Stimulated activated effector memory CD8-positive, alpha-beta T cell treated with anti-CD3 and anti-CD28 coated beads, Interleukin-12 subunit alpha, Interleukin-12 subunit beta, amount 100 ng/mL, for 72 hours (primary cell): ENCODE results near the gene SLC12A9.

Experiments
- ATAC-seq: fragments of 150-1000 bp; cut with Tn5 transposase; 2 replicates; pipeline ENCODE4 v1.10.0; 2021
- DNase-seq, 2 donors: peaks; one replicate each; pipeline ENCODE4 v3.0.0; 2021 to 2022; ENCODE audit warnings: low spot score in 2 of 2
- H3K27ac Mint-ChIP-seq: one replicate; pipeline ENCODE4 v1.8.0; 2022; ENCODE audit warnings: mild to moderate bottlenecking, mixed read lengths
- H3K36me3 Mint-ChIP-seq: one replicate; pipeline ENCODE4 v1.8.0; 2022; ENCODE audit warnings: mild to moderate bottlenecking, mixed read lengths
- H3K4me1 Mint-ChIP-seq: one replicate; pipeline ENCODE4 v1.8.0; 2022; ENCODE audit warnings: mixed read lengths
- H3K4me3 Mint-ChIP-seq: one replicate; pipeline ENCODE4 v1.8.0; 2022; ENCODE audit warnings: mild to moderate bottlenecking, mixed read lengths
- H3K9me3 Mint-ChIP-seq: one replicate; pipeline ENCODE4 v1.8.0; 2022; ENCODE audit warnings: mixed read lengths

The SLC12A9 gene

GRCh38 chr7:100865938-100866728, 13.6 kb downstream of the SLC12A9 start:
- H3K36me3 Mint-ChIP-seq, result peaks cover 41% of the 10 kb centered on the region
- peaks cover 6% of the 10 kb centered on the region for H3K4me1 Mint-ChIP-seq
- peak overlapping the region; percentile 95 for H3K27ac Mint-ChIP-seq
- peak overlapping the region; percentile 80 for H3K4me3 Mint-ChIP-seq
- ATAC-seq, result no peak
- no peak for DNase-seq
- H3K9me3 Mint-ChIP-seq, result no peaks in the 10 kb centered on the region

- Mint-ChIP-seq H3K4me3 (peak overlapping the region; percentile 80), H3K9me3 (no peaks in the 10 kb centered on the region), H3K27ac (peak overlapping the region; percentile 95), H3K4me1 (peaks cover 6% of the 10 kb centered on the region), H3K36me3 (peaks cover 44% of the 10 kb centered on the region)
- ATAC-seq (no peak), DNase-seq (no peak)
These were observed 14.2 kb downstream of the SLC12A9 start for GRCh38 chr7:100866729-100867039.

GRCh38 chr7:100867040-100867775, 14.7 kb downstream of the SLC12A9 start, which contains the start of gene TRIP6:
TRIP6 (plus strand) TSS chr7:100867387; CDS start chr7:100867498, 111 bp downstream.
- Mint-ChIP-seq H3K4me1 (peaks cover 6% of the 10 kb centered on the region), H3K36me3 (peaks cover 43% of the 10 kb centered on the region), H3K27ac (peak within 1 kb of the TSS; percentile 95), H3K9me3 (no peaks in the 10 kb centered on the region), H3K4me3 (peak within 1 kb of the TSS; percentile 80)
- DNase-seq (peak in 1 of 2 donors; percentile 73), ATAC-seq (peak; percentile 69)

- peaks cover 6% of the 10 kb centered on the region for H3K4me1 Mint-ChIP-seq
- peak overlapping the region; percentile 80 for H3K4me3 Mint-ChIP-seq
- H3K9me3 Mint-ChIP-seq, result no peaks in the 10 kb centered on the region
- ATAC-seq, result no peak
- H3K36me3 Mint-ChIP-seq, result peaks cover 43% of the 10 kb centered on the region
- no peak for DNase-seq
- peak overlapping the region; percentile 95 for H3K27ac Mint-ChIP-seq
These were observed 15.4 kb downstream of the SLC12A9 start for GRCh38 chr7:100867776-100868485.

GRCh38 chr7:100873599-100874299, 21.2 kb downstream of the SLC12A9 start:
- Mint-ChIP-seq H3K9me3 (no peaks in the 10 kb centered on the region), H3K4me1 (peaks cover 36% of the 10 kb centered on the region), H3K36me3 (peaks cover 67% of the 10 kb centered on the region), H3K4me3 (peak overlapping the region; percentile 98), H3K27ac (peak overlapping the region; percentile 99)
- ATAC-seq (no peak), DNase-seq (no peak)

- Mint-ChIP-seq H3K4me1 (peaks cover 39% of the 10 kb centered on the region), H3K27ac (peak overlapping the region; percentile 99), H3K9me3 (no peaks in the 10 kb centered on the region), H3K36me3 (peaks cover 72% of the 10 kb centered on the region), H3K4me3 (peak overlapping the region; percentile 98)
- DNase-seq, result no peak
- no peak for ATAC-seq
These were observed 21.7 kb downstream of the SLC12A9 start for GRCh38 chr7:100874300-100874576.

- H3K36me3 Mint-ChIP-seq, result peaks cover 78% of the 10 kb centered on the region
- H3K4me1 Mint-ChIP-seq, result peaks cover 44% of the 10 kb centered on the region
These were observed 22.3 kb downstream of the SLC12A9 start, which contains the start of gene SRRT for GRCh38 chr7:100874577-100875355. SRRT (plus strand) TSS chr7:100875103; CDS start chr7:100875591, 488 bp downstream.

GRCh38 chr7:100875356-100875751, 22.8 kb downstream of the SLC12A9 start:
- no peaks in the 10 kb centered on the region for H3K9me3 Mint-ChIP-seq
- H3K27ac Mint-ChIP-seq, result peak overlapping the region; percentile 99
- ATAC-seq (peak; percentile 71), DNase-seq (no peak)
- peaks cover 50% of the 10 kb centered on the region for H3K4me1 Mint-ChIP-seq
- peaks cover 83% of the 10 kb centered on the region for H3K36me3 Mint-ChIP-seq
- peak overlapping the region; percentile 98 for H3K4me3 Mint-ChIP-seq

More at GRCh38 chr7:100874577-100875355, 22.3 kb downstream of the SLC12A9 start, which contains the start of gene SRRT:
- ATAC-seq (peak; percentile 94), DNase-seq (peak; percentile 93 to 99)
- Mint-ChIP-seq H3K9me3 (no peaks in the 10 kb centered on the region), H3K27ac (peak within 1 kb of the TSS; percentile 99), H3K4me3 (peak within 1 kb of the TSS; percentile 98)

- no peaks in the 10 kb centered on the region for H3K9me3 Mint-ChIP-seq
- DNase-seq, result no peak
- H3K36me3 Mint-ChIP-seq, result peaks cover 92% of the 10 kb centered on the region
- H3K4me3 Mint-ChIP-seq, result peak overlapping the region; percentile 98
- H3K27ac Mint-ChIP-seq, result peak overlapping the region; percentile 95
- peaks cover 64% of the 10 kb centered on the region for H3K4me1 Mint-ChIP-seq
- ATAC-seq, result no peak
These were observed 25.5 kb downstream of the SLC12A9 start for GRCh38 chr7:100878013-100878412.

- Mint-ChIP-seq H3K4me1 (peaks cover 71% of the 10 kb centered on the region), H3K9me3 (no peaks in the 10 kb centered on the region), H3K36me3 (peaks cover 96% of the 10 kb centered on the region), H3K27ac (peak overlapping the region; percentile 95), H3K4me3 (peak overlapping the region; percentile 29)
- no peak for ATAC-seq
- DNase-seq, result no peak
These were observed 26.2 kb downstream of the SLC12A9 start for GRCh38 chr7:100878685-100879084.

- Mint-ChIP-seq H3K27ac (peak overlapping the region; percentile 95), H3K36me3 (peaks cover 100% of the 10 kb centered on the region), H3K9me3 (no peaks in the 10 kb centered on the region), H3K4me3 (no peak overlapping the region), H3K4me1 (peaks cover 71% of the 10 kb centered on the region)
- ATAC-seq, result no peak
- no peak for DNase-seq
These were observed 27.3 kb downstream of the SLC12A9 start for GRCh38 chr7:100879685-100880261.

- Mint-ChIP-seq H3K9me3 (no peaks in the 10 kb centered on the region), H3K4me1 (peaks cover 71% of the 10 kb centered on the region), H3K27ac (peak overlapping the region; percentile 95), H3K4me3 (no peak overlapping the region), H3K36me3 (peaks cover 100% of the 10 kb centered on the region)
- no peak for ATAC-seq
- no peak for DNase-seq
These were observed 28.1 kb downstream of the SLC12A9 start for GRCh38 chr7:100880645-100881044.

GRCh38 chr7:100881136-100881535, 28.6 kb downstream of the SLC12A9 start:
- no peak overlapping the region for H3K4me3 Mint-ChIP-seq
- H3K36me3 Mint-ChIP-seq, result peaks cover 100% of the 10 kb centered on the region
- no peak for ATAC-seq
- no peak for DNase-seq
- H3K9me3 Mint-ChIP-seq, result no peaks in the 10 kb centered on the region
- peaks cover 72% of the 10 kb centered on the region for H3K4me1 Mint-ChIP-seq
- peak overlapping the region; percentile 20 for H3K27ac Mint-ChIP-seq

- ATAC-seq (no peak), DNase-seq (no peak)
- Mint-ChIP-seq H3K4me1 (peaks cover 73% of the 10 kb centered on the region), H3K4me3 (no peak overlapping the region), H3K9me3 (no peaks in the 10 kb centered on the region), H3K27ac (peak overlapping the region; percentile 20), H3K36me3 (peaks cover 100% of the 10 kb centered on the region)
These were observed 29.7 kb downstream of the SLC12A9 start for GRCh38 chr7:100882201-100882600.
